GM12864 (cell line): ENCODE data around the gene TMEM170B.

Experiments
- DNase-seq: peaks from one replicate; pipeline ENCODE4 v3.0.0-alpha.2; 2011; ENCODE audit warnings: low read depth
- H3K4me3 ChIP-seq: 2 replicates; pipeline ENCODE4 v1.5.1; 2011; ENCODE audit warnings: mild to moderate bottlenecking, low read depth, low read length, control low read depth
- TF ChIP-seq, protein P1 (sequence below): IDR thresholded peaks from 2 replicates; pipeline ENCODE4 v1.5.1; 2011; ENCODE audit warnings: low read depth, mild to moderate bottlenecking, moderate library complexity, low read length, control low read depth, inconsistent platforms; ENCODE audit errors: missing control alignments

TMEM170B gene

DNA sequence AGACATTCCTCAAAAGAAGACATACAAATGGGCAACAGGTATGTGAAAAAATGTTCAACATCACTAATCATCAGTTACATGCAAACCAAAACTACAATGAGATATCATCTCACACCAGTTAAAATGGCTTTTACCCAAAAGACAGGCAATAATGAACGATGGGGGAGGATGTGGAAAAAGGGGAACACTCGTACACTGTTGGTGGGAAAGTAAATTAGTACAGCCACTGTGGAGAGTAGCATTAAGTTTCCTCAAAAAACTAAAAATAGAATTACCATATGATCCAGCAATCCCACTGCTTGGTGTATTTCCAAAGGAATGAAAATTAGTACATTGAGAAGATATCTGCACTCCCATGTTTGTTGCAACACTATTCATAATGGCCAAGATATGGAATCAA lies 8.6 kb upstream of the TMEM170B start:
- DNase-seq, result no peak
- TF ChIP-seq, protein P1, sequence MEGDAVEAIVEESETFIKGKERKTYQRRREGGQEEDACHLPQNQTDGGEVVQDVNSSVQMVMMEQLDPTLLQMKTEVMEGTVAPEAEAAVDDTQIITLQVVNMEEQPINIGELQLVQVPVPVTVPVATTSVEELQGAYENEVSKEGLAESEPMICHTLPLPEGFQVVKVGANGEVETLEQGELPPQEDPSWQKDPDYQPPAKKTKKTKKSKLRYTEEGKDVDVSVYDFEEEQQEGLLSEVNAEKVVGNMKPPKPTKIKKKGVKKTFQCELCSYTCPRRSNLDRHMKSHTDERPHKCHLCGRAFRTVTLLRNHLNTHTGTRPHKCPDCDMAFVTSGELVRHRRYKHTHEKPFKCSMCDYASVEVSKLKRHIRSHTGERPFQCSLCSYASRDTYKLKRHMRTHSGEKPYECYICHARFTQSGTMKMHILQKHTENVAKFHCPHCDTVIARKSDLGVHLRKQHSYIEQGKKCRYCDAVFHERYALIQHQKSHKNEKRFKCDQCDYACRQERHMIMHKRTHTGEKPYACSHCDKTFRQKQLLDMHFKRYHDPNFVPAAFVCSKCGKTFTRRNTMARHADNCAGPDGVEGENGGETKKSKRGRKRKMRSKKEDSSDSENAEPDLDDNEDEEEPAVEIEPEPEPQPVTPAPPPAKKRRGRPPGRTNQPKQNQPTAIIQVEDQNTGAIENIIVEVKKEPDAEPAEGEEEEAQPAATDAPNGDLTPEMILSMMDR, result no peak
- H3K4me3 ChIP-seq, result no peak overlapping the region

DNA sequence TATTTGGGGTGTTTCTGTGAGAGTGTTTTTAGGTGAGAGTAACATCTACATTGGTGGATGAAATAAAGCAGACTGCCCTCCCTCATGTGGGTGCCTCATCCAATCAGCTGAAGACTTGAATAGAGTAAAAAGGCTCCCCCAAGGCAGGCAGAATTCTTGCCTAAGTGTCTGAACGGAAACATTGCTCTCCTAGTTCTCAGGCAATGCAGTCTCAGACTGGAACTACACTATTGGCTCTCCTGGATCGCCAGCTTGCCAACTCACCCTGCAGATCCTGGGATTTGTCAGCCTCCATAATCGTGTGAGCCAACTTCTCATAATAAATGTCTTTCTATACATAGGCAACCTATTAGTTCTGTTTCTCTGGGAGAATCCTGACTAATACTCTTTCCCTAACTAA lies 5.5 kb upstream of the TMEM170B start:
- TF ChIP-seq, protein P1, result no peak
- H3K4me3 ChIP-seq, result no peak overlapping the region
- DNase-seq, result no peak

DNA sequence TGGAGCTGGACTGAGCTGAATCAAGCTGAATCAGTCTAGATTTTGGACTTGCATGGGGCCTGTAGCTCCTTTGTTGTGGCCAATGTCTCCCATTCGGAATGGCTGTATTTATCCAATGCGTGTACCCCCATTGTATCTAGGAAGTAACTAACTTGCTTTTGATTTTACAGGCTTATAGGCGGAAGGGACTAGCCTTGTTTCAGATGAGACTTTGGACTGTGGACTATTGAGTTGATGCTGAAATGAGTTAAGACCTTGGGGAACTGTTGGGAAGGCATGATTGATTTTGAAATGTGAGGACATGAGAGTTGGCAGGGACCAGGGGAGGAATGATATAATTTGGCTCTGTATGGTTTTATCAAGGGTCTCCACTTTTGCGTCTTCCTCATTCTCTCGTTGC lies 3.0 kb upstream of the TMEM170B start:
- H3K4me3 ChIP-seq, result no peak overlapping the region
- DNase-seq, result no peak
- TF ChIP-seq, protein P1, result no peak

DNA sequence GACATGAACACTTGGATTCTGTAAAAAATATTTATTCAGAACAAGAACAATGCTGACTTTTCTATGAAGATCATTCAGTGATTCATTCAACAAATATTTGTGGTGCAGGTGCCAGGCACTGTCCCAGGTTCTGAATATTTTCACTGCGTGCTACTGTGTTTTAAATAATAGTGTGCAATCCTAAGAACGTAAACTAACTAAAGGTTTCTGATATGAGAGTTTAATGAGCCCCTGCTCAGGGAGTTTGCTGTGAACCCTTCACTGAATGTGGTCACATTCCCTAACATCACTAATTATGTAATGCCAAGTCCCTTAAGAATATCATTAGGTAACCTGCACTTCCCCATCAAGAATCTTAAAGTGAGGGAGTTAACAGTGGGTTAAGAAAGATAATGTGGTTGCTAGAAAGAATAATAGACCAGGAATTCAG lies 1.7 kb upstream of the TMEM170B start:
- no peak overlapping the region for H3K4me3 ChIP-seq
- no peak for DNase-seq
- TF ChIP-seq, protein P1, result no peak

DNA sequence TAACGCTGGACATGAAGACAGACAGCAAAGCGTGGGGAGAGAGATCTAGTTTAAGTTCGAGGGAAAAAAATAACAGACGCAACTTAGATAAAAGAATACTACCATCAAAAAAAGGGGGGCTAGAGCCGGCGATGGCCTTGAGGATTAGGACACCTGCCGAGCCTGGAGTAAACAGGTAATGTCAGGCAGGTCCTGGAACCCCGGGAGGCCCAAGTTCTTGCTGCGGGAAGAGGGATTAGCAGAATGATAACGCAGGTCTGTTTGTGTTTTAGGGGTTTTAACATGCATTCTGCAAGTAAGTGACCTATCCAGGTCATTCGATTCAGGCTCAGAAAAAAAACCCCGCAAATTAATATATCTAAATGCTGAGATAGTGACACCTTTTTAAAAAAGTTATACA lies 754 bp upstream of the TMEM170B start:
- no peak for DNase-seq
- TF ChIP-seq, protein P1, result no peak
- peak overlapping the region; percentile 75 for H3K4me3 ChIP-seq

DNA sequence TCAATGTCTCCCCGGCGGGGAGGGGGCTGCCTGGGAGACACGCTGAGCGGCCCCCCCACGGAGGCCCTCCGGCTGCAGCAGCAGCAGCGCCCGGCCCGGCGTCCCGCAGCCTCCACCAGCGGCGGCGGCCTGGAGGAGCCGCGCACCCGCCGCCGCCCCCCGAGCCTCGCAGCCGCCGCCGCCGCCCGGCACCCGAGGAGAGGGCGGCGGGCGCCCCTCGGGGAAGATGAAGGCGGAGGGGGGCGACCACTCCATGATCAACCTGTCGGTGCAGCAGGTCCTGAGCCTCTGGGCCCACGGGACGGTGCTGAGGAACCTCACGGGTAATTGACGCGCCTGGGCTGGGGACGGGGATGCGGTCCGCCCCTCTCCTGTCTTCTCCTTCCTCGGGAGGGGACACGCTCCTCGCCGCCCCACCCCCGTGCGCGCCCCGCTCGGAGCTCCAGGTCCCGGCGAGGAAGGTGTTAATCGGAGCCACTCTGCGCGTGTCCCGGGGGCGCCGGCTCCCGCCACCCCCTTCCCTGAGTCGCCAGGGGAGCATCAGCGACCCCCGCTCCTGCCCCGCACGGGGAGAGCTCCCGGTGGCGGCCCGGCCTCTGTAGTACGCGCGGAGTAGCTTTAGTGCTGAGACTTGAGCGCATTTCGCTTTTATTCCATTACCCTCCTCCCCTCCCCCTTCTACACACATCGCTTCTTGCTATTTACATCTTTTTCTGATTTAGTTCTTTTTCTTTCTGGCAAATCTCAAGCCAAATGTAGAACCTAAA lies 686 bp downstream of the TMEM170B start:
- no peak for DNase-seq

More for the DNA sequence above, 686 bp downstream of the TMEM170B start:
- TF ChIP-seq, protein P1, result no peak
- peak overlapping the region; percentile 75 for H3K4me3 ChIP-seq
